Mucosa of descending colon (tissue), 3 donors: ENCODE results near the gene TBC1D12. TPM values are rescaled to one million over a fixed set of nuclear protein-coding genes. Genes with fewer than 3 reads are reported as not detected.

ENCODE experiments used
- ATAC-seq: fragments of 200-7000 bp; cut with Tn5 transposase; one replicate; pipeline ENCODE4 v1.9.1; 2020; ENCODE audit warnings: mild to moderate bottlenecking, moderate library complexity
- DNase-seq, 3 donors: peaks; one replicate each; pipeline ENCODE4 v3.0.0-alpha.2; 2020
- H3K36me3 ChIP-seq: fragments of 200-600 bp; one replicate; pipeline ENCODE4 v1.8.0; 2021; ENCODE audit warnings: low read depth, mild to moderate bottlenecking
- H3K4me1 ChIP-seq: fragments of 200-600 bp; one replicate; pipeline ENCODE4 v1.8.0; 2021; ENCODE audit warnings: low read depth, mild to moderate bottlenecking
- H3K4me3 ChIP-seq: fragments of 200-600 bp; one replicate; pipeline ENCODE4 v1.8.0; 2021; ENCODE audit warnings: mild to moderate bottlenecking
- H3K9me3 ChIP-seq: fragments of 200-600 bp; one replicate; pipeline ENCODE4 v1.8.0; 2021; ENCODE audit warnings: mild to moderate bottlenecking
- intact Hi-C, 2 donors: fragments of 100-400 bp; cut with DNase I in 1 of 2; cut with micrococcal nuclease in 1 of 2; formaldehyde crosslinking; loops; one replicate each; pipeline versions ENCODE4 v1.11.0 to v1.11.1; 2022; cut with DNase I, micrococcal nuclease
- total RNA-seq, 3 donors: library from RNA; stranded (reverse); fragmentation: NEBNext Ultra II Directional in 2 of 3; extraction: Animal tissue kit (Norgen Biotek cat#: 25700) in 2 of 3; gene quantifications; one replicate each; pipeline versions ENCODE4 v1.2.1 to v1.2.4, GENCODE V29; 2021 to 2023
- TF ChIP-seq, protein P1 (sequence below): fragments of 200-600 bp; IDR thresholded peaks from one replicate; pipeline ENCODE4 v1.8.0; 2022; ENCODE audit warnings: antibody characterized with exemption, mild to moderate bottlenecking
- donor health status: DM: no; HTN: no; CAD: no; lungs with moderate emphysema.
- donor health status: DM: no; HTN: no; CAD: no.
- donor health status: DM: no; HTN: yes; CAD: no.

TBC1D12 gene
- total RNA-seq, 3 donors from 2014 or later, result 13.6 to 20.2 (median 18.5) TPM

- intact Hi-C loops, result no loop called here
- H3K9me3 ChIP-seq, result no peaks in the 10 kb centered on the region
- TF ChIP-seq, protein P1, sequence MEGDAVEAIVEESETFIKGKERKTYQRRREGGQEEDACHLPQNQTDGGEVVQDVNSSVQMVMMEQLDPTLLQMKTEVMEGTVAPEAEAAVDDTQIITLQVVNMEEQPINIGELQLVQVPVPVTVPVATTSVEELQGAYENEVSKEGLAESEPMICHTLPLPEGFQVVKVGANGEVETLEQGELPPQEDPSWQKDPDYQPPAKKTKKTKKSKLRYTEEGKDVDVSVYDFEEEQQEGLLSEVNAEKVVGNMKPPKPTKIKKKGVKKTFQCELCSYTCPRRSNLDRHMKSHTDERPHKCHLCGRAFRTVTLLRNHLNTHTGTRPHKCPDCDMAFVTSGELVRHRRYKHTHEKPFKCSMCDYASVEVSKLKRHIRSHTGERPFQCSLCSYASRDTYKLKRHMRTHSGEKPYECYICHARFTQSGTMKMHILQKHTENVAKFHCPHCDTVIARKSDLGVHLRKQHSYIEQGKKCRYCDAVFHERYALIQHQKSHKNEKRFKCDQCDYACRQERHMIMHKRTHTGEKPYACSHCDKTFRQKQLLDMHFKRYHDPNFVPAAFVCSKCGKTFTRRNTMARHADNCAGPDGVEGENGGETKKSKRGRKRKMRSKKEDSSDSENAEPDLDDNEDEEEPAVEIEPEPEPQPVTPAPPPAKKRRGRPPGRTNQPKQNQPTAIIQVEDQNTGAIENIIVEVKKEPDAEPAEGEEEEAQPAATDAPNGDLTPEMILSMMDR, result no peak
- no peak for DNase-seq
- no peaks in the 10 kb centered on the region for H3K4me1 ChIP-seq
- no peak for ATAC-seq
- no peak overlapping the region for H3K4me3 ChIP-seq
- no peaks in the 10 kb centered on the region for H3K36me3 ChIP-seq
These were observed 87.8 kb downstream of the TBC1D12 start for GRCh38 chr10:94489976-94490788.

DNA sequence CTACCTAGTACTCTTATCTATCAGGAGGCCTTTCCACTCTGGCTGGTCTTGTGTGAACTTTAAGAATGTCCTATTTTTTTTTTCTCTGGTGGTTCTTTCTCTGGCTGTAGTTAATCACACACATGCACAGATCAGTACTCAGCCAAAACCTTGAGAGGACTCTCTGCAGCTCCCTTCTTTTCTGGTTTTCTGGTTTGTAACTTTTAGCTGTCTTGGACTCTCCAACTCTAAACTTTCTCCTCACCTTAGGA, 88.4 kb downstream of the TBC1D12 start:
- Histone ChIP-seq H3K4me1 (no peaks in the 10 kb centered on the region), H3K36me3 (no peaks in the 10 kb centered on the region), H3K9me3 (no peaks in the 10 kb centered on the region), H3K4me3 (no peak overlapping the region)
- TF ChIP-seq, protein P1, result no peak
- DNase-seq (no peak), ATAC-seq (no peak)
- intact Hi-C loops, result no loop called here

DNA sequence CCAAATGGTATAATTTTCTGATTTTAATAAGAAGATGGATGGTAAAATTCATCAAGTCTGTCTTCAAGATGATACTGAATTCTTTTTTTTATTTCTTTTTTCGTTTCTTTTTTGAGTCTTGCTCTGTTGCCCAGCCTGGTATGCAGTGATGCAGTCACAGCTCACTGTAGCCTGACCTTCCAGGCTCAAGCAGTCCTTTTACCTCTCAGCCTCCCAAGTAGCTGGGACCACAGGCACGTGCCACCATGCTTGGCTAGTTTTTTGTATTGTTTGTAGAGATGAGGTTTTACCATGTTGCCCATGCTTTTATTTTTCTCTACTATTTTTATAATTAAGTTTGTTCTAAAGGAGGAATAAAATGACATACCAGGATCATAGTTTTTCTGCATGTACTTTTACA, 91.1 kb downstream of the TBC1D12 start:
- intact Hi-C loops, result no loop called here

DNA sequence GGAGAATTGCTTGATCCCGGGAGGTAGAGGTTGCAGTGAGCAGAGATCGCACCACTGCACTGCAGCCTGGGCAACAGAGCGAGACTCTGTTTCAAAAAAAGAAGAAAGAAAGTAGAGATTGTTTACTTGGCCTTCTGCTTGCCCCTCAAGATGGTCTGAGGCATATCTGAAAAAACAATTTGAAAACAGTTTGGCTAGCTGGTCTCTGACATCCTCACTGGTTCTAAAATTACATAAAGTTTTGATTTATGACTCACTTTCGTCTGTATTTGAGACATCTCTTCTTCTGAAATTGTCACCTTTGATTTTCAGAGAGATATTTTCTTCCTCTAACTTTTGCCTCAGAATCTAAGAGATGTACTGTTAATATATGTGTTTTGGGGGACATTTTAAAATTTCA, 93.7 kb downstream of the TBC1D12 start:
- Histone ChIP-seq H3K4me1 (no peaks in the 10 kb centered on the region), H3K4me3 (no peak overlapping the region), H3K9me3 (no peaks in the 10 kb centered on the region), H3K36me3 (no peaks in the 10 kb centered on the region)
- TF ChIP-seq, protein P1, result no peak
- intact Hi-C loops, result no loop called here
- no peak for ATAC-seq
- DNase-seq, result no peak

More for the DNA sequence above, 91.1 kb downstream of the TBC1D12 start:
- Histone ChIP-seq H3K4me1 (no peaks in the 10 kb centered on the region), H3K4me3 (no peak overlapping the region), H3K9me3 (no peaks in the 10 kb centered on the region), H3K36me3 (no peaks in the 10 kb centered on the region)
- DNase-seq (no peak), ATAC-seq (no peak)
- TF ChIP-seq, protein P1, result no peak

GRCh38 chr10:94496646-94497045, 94.3 kb downstream of the TBC1D12 start:
- Histone ChIP-seq H3K4me1 (no peaks in the 10 kb centered on the region), H3K36me3 (no peaks in the 10 kb centered on the region), H3K9me3 (no peaks in the 10 kb centered on the region), H3K4me3 (no peak overlapping the region)
- no peak for ATAC-seq
- TF ChIP-seq, protein P1, result no peak
- intact Hi-C loops, result no loop called here
- DNase-seq, result no peak

GRCh38 chr10:94500063-94500462, 97.7 kb downstream of the TBC1D12 start:
- no peak overlapping the region for H3K4me3 ChIP-seq
- H3K9me3 ChIP-seq, result no peaks in the 10 kb centered on the region
- ATAC-seq, result no peak
- TF ChIP-seq, protein P1, result no peak
- intact Hi-C loops, result no loop called here
- DNase-seq, result no peak
- no peaks in the 10 kb centered on the region for H3K4me1 ChIP-seq
- H3K36me3 ChIP-seq, result no peaks in the 10 kb centered on the region
